ENCODE data around the gene GPATCH1.

DNA sequence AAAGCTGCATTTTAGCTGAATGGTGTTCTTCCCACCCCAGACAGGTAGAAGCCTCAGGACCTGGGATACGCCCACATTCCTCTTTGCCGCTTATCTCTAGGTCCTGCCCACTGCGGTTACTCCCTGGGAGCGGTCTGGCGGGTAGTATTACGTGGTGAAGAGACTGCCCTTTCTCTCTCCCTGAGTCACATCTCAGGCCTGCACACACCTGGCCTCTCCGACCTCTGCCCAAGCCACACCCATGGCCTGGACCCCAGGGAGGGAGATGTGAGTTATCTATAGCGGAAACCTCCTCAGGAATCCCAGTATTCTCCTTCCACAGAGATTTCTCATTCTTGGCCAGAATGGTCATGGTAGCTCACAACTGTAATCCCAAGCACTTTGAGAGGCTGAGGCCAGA is 33.6 kb upstream of the GPATCH1 start:
- TF ChIP-seq SP1 (IDR thresholded peaks at IDR 0.05) (no peak), NFRKB (IDR thresholded peaks at IDR 0.05) (no peak)
